ENCODE data around the gene STX1A.

The STX1A gene

DNA sequence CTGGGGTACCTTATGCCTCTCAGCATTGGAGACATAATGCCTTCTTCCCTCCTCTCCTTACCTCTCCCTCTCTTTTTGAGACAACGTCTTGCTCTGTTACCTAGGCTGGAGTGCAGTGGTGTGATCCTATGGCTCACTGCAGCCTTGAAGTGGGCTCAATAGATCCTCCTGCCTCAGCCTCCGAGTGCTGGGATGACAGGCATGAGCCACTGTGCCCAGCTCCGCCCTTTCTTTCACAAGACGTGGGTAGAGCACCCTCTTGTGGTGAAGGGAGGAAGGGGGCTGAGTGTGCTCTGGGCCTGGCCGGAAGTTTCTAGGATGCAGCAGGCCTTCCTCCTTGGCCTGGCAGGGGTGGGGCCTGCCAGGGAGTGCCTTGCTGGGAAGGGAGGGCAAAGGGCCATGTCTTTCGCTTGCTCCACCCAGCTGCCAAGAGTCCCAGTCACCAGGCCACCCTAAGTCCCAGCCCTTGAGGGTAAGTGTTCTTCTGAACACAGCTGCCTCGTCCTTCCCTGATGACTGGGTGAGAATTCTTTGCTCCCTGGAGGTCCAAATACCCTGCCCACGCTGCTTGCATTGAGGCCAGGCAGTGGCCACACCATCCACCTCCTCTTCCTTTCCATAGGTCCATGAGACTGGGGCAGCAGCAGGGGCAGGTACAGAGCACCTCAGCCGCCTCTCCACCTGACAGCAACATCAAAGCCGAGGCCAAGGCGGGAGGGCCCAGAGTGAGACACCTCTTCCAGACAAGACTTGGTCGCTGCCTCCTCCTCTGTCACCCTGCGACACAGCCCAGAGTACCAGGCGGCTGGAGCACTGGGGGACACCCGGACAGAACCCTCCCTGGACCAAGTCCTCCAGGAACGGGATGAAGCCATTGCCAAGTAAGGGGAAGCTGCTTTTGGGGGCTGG lies 15.4 kb upstream of the STX1A start:
- TF ChIP-seq CTCF (conservative IDR thresholded peaks at IDR 0.05), result peak; percentile 89
- H3K27ac ChIP-seq, result peak overlapping the region; percentile 51

DNA sequence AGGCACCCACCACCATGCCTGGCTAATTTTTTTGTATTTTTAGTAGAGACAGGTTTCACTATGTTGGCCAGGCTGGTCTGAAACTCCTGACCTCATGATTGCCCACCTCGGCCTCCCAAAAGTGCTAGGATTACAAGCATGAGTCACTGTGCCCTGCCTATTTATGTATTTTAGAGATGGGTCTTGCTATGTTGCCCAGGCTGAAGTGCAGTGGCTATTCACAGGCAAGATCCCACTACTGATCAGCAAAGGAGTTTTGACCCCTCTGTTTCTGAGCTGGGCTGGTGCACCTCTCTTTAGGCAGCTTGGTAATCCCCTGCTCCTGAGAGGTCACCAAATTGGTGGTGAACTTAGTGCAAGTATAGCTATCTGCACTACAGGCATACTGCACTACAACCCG lies 12.9 kb upstream of the STX1A start:
- TF ChIP-seq CTCF (conservative IDR thresholded peaks at IDR 0.05), result no peak
- no peak overlapping the region; the same call in 1 of the 2 replicates for H3K27ac ChIP-seq

DNA sequence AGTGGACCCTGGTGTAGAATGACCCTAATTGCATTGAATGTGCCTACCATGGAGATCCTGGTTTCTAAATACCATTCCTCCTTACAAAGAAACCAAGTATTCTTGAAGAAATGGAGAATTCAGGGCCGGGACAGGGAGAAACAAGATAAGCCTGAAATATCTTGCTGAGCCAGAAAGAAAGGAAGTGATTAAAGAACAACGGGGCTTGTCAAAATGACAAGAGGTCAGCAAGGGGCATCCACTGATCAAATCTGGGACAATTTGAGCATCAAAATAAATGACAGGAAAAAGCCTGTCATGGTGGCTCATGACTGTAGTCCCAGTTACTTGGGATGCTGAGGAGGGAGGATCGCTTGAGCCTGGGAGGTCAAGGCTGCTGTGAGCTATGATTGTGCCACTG lies 11.0 kb upstream of the STX1A start:
- H3K27ac ChIP-seq, result peak overlapping the region; percentile 83
- TF ChIP-seq CTCF (conservative IDR thresholded peaks at IDR 0.05), result no peak

- peak overlapping the region; percentile 83; the same call in 1 of the 2 replicates for H3K27ac ChIP-seq
- no peak for TF ChIP-seq CTCF (conservative IDR thresholded peaks at IDR 0.05)
Observed at GRCh38 chr7:73728551-73728950, 9.1 kb upstream of the STX1A start.

DNA sequence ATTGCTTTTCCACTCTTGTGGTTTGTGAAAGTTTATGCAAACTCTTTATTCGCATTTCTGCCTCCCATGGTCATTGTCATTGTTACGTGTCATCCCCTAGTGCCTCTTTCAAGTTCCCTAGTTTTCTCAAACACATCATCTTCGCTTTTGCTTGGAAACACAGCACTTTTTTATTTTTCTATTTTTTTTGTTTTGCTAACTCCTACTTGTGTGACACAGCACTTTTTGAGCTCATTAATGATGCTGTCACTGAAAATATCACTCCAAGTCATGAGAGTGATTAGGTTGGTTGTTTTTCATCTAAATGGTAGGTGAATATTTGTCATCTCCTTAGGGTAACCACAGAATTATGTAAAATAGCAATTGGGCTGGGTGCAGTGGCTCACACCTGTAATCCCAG lies 8.5 kb upstream of the STX1A start:
- no peak for TF ChIP-seq CTCF (conservative IDR thresholded peaks at IDR 0.05)
- H3K27ac ChIP-seq, result no peak overlapping the region; the same call in 1 of the 2 replicates

DNA sequence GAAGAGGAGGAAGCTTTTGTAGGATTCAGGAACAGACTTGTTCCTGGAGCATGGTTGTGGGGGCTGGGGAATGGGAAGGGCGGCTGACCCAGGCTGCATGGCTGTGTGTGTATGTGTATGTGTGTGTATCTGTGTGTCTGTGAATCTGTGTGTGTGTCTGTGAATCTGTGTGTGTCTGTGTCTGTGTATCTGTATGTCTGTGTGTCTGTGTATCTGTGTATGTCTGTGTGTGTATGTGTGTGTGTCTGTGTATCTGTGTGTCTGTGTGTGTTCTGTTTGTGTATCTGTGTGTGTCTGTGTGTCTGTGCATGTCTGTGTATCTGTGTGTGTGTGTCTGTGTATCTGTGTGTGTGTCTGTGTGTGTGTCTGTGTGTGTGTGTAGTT lies 6.6 kb upstream of the STX1A start:
- H3K27ac ChIP-seq, result peak overlapping the region; percentile 1; the same call in 1 of the 2 replicates
- no peak; the same call in none of the 2 replicates for TF ChIP-seq CTCF (conservative IDR thresholded peaks at IDR 0.05)

- TF ChIP-seq CTCF (conservative IDR thresholded peaks at IDR 0.05), result no peak
- no peak overlapping the region for H3K27ac ChIP-seq
Observed at GRCh38 chr7:73723813-73724212, 4.3 kb upstream of the STX1A start.
